Stomach (tissue), 4 donors: ENCODE measurements around the gene EFNA3.

Source experiments
- CTCF ChIP-seq, 7 experiments: fragments of 450-650 bp in 4 of 7; fragments of 200-600 bp in 3 of 7; sonication (generic) in 3 of 7; IDR thresholded peaks; one replicate each; pipeline ENCODE4 v1.5.1; 2016 to 2019; ENCODE audit warnings: antibody characterized with exemption in 7 of 7, control low read depth in 2 of 7, mild to moderate bottlenecking in 1 of 7
- EP300 ChIP-seq: sonication (generic); formaldehyde crosslinking; IDR thresholded peaks from one replicate; pipeline ENCODE4 v1.6.1; 2017; ENCODE audit warnings: antibody characterized with exemption
- POLR2A ChIP-seq, 4 donors: fragments of 450-650 bp; IDR thresholded peaks; one replicate each; pipeline ENCODE4 v1.6.1; 2016; ENCODE audit warnings: antibody characterized with exemption in 4 of 4, control low read depth in 2 of 4, mild to moderate bottlenecking in 1 of 4, moderate library complexity in 1 of 4

- TF ChIP-seq CTCF (IDR thresholded peaks at IDR 0.05): no peak
- no peak for TF ChIP-seq EP300
- TF ChIP-seq POLR2A (IDR thresholded peaks at IDR 0.05): peak in 1 of 4 donors; percentile 64
Measured at GRCh38 chr1:155127967-155128754, 49.5 kb downstream of the EFNA3 start.
